NCI-H2171 (cell line): ENCODE results near the gene CIDEA.

Source experiments
- DNase-seq: peaks from one replicate; lab custom pipeline; 2025; lab: John Stamatoyannopoulos, UW

The CIDEA gene

DNA sequence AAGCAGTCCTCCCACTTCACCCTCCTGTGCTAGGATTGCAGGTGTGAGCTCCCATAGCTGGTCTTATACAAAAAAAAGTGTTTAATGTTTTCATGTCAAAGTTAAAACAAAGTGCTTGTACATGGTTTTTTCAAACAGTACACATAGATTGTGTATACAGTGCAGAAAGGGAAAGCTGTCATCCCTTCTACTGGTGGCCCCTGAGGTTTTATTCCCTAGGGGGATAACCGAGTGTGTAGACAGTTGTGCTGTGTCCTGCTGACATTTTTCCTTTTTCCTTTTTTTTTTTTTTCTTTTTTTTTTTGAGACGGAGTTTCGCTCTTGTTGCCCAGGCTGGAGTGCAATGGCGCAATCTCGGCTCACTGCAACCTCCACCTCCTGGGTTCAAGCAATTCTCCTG lies 64.7 kb downstream of the CIDEA start:
- no peak for DNase-seq

DNA sequence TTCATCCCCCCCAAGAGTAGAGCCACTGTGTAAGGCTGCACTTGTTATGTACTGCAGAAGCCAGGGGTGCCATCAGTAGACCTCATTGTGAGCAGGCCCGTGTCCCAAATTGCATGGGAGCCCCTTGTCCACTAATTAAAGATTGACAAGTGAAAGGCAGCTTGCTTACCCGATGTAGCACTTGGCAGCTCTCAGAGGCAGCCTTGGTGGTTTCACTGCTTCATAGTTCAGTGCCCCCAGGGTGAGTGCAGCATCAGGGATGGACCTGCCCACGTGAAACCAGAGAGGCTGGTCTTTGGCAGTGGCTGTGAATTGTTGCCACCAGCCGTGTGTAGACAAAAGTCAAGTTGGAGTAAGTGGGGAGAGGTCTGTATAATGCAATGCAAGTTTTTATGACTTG lies 67.2 kb downstream of the CIDEA start:
- DNase-seq, result no peak

DNA sequence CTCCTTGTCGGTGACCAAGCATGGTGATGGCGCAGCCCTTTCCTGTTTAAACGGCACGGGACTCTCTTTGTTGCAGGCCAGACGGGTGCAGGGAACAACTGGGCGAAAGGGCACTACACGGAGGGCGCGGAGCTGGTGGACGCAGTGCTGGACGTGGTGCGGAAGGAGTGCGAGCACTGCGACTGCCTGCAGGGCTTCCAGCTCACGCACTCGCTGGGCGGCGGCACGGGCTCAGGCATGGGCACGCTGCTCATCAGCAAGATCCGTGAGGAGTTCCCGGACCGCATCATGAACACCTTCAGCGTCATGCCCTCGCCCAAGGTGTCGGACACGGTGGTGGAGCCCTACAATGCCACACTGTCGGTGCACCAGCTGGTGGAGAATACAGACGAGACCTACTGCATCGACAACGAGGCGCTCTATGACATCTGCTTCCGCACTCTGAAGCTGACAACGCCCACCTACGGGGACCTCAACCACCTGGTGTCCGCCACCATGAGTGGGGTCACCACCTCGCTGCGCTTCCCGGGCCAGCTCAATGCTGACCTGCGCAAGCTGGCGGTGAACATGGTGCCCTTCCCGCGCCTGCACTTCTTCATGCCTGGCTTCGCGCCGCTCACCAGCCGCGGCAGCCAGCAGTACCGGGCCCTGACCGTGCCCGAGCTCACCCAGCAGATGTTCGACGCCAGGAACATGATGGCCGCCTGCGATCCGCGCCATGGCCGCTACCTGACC lies 71.0 kb downstream of the CIDEA start:
- no peak for DNase-seq

DNA sequence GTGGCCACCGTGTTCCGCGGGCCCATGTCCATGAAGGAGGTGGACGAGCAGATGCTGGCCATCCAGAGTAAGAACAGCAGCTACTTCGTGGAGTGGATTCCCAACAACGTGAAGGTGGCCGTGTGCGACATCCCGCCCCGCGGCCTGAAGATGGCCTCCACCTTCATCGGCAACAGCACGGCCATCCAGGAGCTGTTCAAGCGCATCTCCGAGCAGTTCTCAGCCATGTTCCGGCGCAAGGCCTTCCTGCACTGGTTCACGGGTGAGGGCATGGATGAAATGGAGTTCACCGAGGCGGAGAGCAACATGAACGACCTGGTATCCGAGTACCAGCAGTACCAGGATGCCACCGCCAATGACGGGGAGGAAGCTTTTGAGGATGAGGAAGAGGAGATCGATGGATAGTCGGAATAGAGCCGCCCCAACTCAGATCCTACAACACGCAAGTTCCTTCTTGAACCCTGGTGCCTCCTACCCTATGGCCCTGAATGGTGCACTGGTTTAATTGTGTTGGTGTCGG lies 71.6 kb downstream of the CIDEA start:
- no peak for DNase-seq

- DNase-seq, result no peak
These were observed 72.7 kb downstream of the CIDEA start for GRCh38 chr18:12326711-12327460.
